Measurements from ENCODE around the gene ABI2. TPM values are rescaled to one million over a fixed set of nuclear protein-coding genes. Genes with fewer than 3 reads are reported as not detected.

The ABI2 gene
- total RNA-seq, 1 experiment from 2014 or later: 141 TPM

DNA sequence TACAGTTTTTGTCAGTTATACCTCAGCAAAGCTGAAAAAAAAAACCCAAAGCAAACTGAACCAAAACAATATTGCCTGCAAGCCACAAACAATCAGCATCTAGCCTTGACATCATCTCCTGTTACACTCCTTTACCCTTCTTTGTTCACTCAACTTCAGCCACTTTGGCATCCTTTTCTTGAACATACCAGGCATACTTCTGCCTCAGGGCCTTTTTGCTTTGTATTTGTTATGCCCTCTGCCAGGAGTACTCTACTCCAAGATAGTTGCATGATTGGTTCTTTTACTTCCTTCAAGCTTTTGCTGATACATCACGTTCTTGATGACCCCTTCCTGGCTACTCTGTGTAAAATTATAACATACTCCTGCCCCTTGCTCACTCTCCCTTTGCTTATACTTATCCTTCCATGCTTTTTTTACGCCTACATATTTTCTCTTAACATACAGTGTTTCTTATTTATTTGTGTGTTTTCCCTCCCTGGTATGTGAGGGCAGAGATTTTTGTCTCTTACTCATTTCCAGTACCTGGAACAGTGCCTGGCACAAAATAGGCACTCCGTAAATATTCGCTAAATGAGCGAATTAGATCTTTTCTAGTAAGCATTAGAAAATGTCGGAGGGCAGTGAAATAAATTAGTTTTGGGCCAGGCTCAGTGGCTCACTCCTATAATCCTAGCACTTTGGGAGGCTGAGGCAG is 12.7 kb downstream of the ABI2 start:
- Histone ChIP-seq H3K27me3 (ENCODE audit: insufficient read depth, low read length) (no peaks in the 10 kb centered on the region), H3K56ac (ENCODE audit: insufficient read length, low read depth, low read length) (no peak overlapping the region), H2BK120ac (ENCODE audit: low read depth, low read length, poor library complexity, severe bottlenecking) (no peak overlapping the region), H3K4ac (ENCODE audit: low read depth, low read length) (no peak overlapping the region), H2BK15ac (ENCODE audit: low read depth, low read length) (no peak overlapping the region), H4K5ac (ENCODE audit: insufficient read length, low read depth, low read length) (no peak overlapping the region), H3K23ac (ENCODE audit: insufficient read length, low read depth, low read length) (no peak overlapping the region), H3K9me3 (ENCODE audit: control insufficient read depth, low read depth, low read length) (no peaks in the 10 kb centered on the region), H4K8ac (replicated peaks; ENCODE audit: insufficient read length, low read depth, low read length) (no peak overlapping the region), H3K27ac (ENCODE audit: insufficient read length, low read depth, low read length) (no peak overlapping the region), H4K91ac (ENCODE audit: insufficient read length, low read depth, low read length) (no peak overlapping the region), H4K20me1 (ENCODE audit: control insufficient read depth, insufficient read depth, insufficient read length) (no peaks in the 10 kb centered on the region), H2AK5ac (ENCODE audit: insufficient read length, low read length) (no peak overlapping the region), H2AFZ (ENCODE audit: low read length) (no peak overlapping the region), H2BK5ac (ENCODE audit: insufficient read length, low read length) (no peak overlapping the region), H2BK12ac (ENCODE audit: insufficient read length, low read depth, low read length) (no peak overlapping the region), H3K4me2 (ENCODE audit: insufficient read depth, insufficient read length, low read length) (no peak overlapping the region), H3K14ac (ENCODE audit: insufficient read depth, low read length) (no peak overlapping the region), H3K79me1 (ENCODE audit: insufficient read depth, low read depth, low read length, poor library complexity, severe bottlenecking) (peaks cover 10% of the 10 kb centered on the region), H3K79me2 (ENCODE audit: insufficient read depth, low read length) (peaks cover 19% of the 10 kb centered on the region; the same call in 1 of the 2 replicates), H3K23me2 (ENCODE audit: insufficient read length, low read depth, low read length, poor library complexity, severe bottlenecking) (no peaks in the 10 kb centered on the region), H3K18ac (ENCODE audit: insufficient read length, low read depth, low read length) (no peak overlapping the region), H2BK20ac (ENCODE audit: low read depth, low read length, poor library complexity, severe bottlenecking) (no peak overlapping the region), H3K4me1 (ENCODE audit: insufficient read depth, low read length) (no peaks in the 10 kb centered on the region), H3T11ph (ENCODE audit: low read length) (no peak overlapping the region), H3K9ac (ENCODE audit: extremely low read depth, insufficient read length, low read length) (no peak overlapping the region)
- H3K36me3 Mint-ChIP-seq (ENCODE audit: insufficient read depth in 1 of 3, low read depth in 3 of 3): peaks cover 18 to 30% (median 30%) of the 10 kb centered on the region in 3 experiments
- no CpG with 5 or more reads among the region's 6 CpGs for WGBS (ENCODE audit: extremely low coverage, insufficient read length, low lambda C conversion rate)
- H3K27me3 Mint-ChIP-seq (ENCODE audit: low read depth): no peaks in the 10 kb centered on the region
- peak overlapping the region; percentile 63 to 85 (median 79) for H3K27ac Mint-ChIP-seq
- no peak overlapping the region; a peak in 1 of 5 replicates for H3K4me3 Mint-ChIP-seq
- peak; percentile 54 for DNase-seq
- H3K9me3 Mint-ChIP-seq: no peaks in the 10 kb centered on the region
- TF ChIP-seq, protein P1, sequence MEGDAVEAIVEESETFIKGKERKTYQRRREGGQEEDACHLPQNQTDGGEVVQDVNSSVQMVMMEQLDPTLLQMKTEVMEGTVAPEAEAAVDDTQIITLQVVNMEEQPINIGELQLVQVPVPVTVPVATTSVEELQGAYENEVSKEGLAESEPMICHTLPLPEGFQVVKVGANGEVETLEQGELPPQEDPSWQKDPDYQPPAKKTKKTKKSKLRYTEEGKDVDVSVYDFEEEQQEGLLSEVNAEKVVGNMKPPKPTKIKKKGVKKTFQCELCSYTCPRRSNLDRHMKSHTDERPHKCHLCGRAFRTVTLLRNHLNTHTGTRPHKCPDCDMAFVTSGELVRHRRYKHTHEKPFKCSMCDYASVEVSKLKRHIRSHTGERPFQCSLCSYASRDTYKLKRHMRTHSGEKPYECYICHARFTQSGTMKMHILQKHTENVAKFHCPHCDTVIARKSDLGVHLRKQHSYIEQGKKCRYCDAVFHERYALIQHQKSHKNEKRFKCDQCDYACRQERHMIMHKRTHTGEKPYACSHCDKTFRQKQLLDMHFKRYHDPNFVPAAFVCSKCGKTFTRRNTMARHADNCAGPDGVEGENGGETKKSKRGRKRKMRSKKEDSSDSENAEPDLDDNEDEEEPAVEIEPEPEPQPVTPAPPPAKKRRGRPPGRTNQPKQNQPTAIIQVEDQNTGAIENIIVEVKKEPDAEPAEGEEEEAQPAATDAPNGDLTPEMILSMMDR (conservative IDR thresholded peaks at IDR 0.05): no peak
- H3K4me1 Mint-ChIP-seq: peaks cover 28 to 31% of the 10 kb centered on the region in 2 experiments
